Activated CD4-positive, alpha-beta T cell treated with anti-CD3 and anti-CD28 coated beads, Interleukin-2, amount 10 ng/mL, durations not matched to agents 24 days and 14 days (primary cell): ENCODE results near the gene ARHGEF16. TPM values are rescaled to one million over a fixed set of nuclear protein-coding genes. Genes with fewer than 3 reads are reported as not detected.

Source experiments
- DNase-seq: peaks from one replicate; pipeline ENCODE4 v3.0.0; 2022
- H3K27ac Mint-ChIP-seq: one replicate; pipeline ENCODE4 v1.8.0; 2022; ENCODE audit warnings: mild to moderate bottlenecking, mixed read lengths
- H3K27me3 Mint-ChIP-seq: one replicate; pipeline ENCODE4 v1.8.0; 2022; ENCODE audit warnings: mixed read lengths
- H3K36me3 Mint-ChIP-seq: one replicate; pipeline ENCODE4 v1.8.0; 2022; ENCODE audit warnings: low read depth, mild to moderate bottlenecking, mixed read lengths
- H3K4me1 Mint-ChIP-seq: one replicate; pipeline ENCODE4 v1.8.0; 2021; ENCODE audit warnings: mixed read lengths
- H3K4me3 Mint-ChIP-seq: one replicate; pipeline ENCODE4 v1.8.0; 2022; ENCODE audit warnings: mild to moderate bottlenecking, moderate library complexity, mixed read lengths
- H3K9me3 Mint-ChIP-seq: one replicate; pipeline ENCODE4 v1.8.0; 2021; ENCODE audit warnings: mixed read lengths
- intact Hi-C: fragments of 100-400 bp; cut with micrococcal nuclease; formaldehyde crosslinking; loops from one replicate; pipeline ENCODE4 v1.15.1; 2023
- total RNA-seq: library from RNA; stranded (reverse); gene quantifications from 2 replicates; pipeline ENCODE4 v1.2.3, GENCODE V29; 2022

Gene ARHGEF16
- total RNA-seq, result not detected in 2 replicates

GRCh38 chr1:3453891-3454810, at the start of gene ARHGEF16:
Gene ARHGEF16, plus strand, starts transcription at chr1:3454665. Its CDS starts 8,420 bp downstream, at chr1:3463085.
- DNase-seq, result peak; percentile 68
- no peak within 1 kb of the TSS for H3K27ac Mint-ChIP-seq
- no peaks in the 10 kb centered on the region for H3K4me1 Mint-ChIP-seq
- no peaks in the 10 kb centered on the region for H3K9me3 Mint-ChIP-seq
- H3K36me3 Mint-ChIP-seq, result no peaks in the 10 kb centered on the region
- H3K4me3 Mint-ChIP-seq, result peak within 1 kb of the TSS; percentile 30
- peaks cover 15% of the 10 kb centered on the region for H3K27me3 Mint-ChIP-seq
- intact Hi-C loops, result loop anchor here (1.0 to 5.0 kb wide), 2 partner anchors 30 to 168 kb away; no protein-coding TSS in a partner anchor

- Mint-ChIP-seq H3K27me3 (no peaks in the 10 kb centered on the region), H3K27ac (no peak overlapping the region), H3K4me3 (no peak overlapping the region), H3K9me3 (no peaks in the 10 kb centered on the region), H3K4me1 (no peaks in the 10 kb centered on the region), H3K36me3 (no peaks in the 10 kb centered on the region)
- intact Hi-C loops, result no loop called here
- DNase-seq, result no peak
Observed at GRCh38 chr1:3404801-3405200, 49.7 kb upstream of the ARHGEF16 start.

- no peak for DNase-seq
- intact Hi-C loops, result no loop called here
- Mint-ChIP-seq H3K4me1 (no peaks in the 10 kb centered on the region), H3K27ac (no peak overlapping the region), H3K9me3 (no peaks in the 10 kb centered on the region), H3K4me3 (no peak overlapping the region), H3K36me3 (no peaks in the 10 kb centered on the region), H3K27me3 (no peaks in the 10 kb centered on the region)
Observed at GRCh38 chr1:3405491-3405890, 49.0 kb upstream of the ARHGEF16 start.

DNA sequence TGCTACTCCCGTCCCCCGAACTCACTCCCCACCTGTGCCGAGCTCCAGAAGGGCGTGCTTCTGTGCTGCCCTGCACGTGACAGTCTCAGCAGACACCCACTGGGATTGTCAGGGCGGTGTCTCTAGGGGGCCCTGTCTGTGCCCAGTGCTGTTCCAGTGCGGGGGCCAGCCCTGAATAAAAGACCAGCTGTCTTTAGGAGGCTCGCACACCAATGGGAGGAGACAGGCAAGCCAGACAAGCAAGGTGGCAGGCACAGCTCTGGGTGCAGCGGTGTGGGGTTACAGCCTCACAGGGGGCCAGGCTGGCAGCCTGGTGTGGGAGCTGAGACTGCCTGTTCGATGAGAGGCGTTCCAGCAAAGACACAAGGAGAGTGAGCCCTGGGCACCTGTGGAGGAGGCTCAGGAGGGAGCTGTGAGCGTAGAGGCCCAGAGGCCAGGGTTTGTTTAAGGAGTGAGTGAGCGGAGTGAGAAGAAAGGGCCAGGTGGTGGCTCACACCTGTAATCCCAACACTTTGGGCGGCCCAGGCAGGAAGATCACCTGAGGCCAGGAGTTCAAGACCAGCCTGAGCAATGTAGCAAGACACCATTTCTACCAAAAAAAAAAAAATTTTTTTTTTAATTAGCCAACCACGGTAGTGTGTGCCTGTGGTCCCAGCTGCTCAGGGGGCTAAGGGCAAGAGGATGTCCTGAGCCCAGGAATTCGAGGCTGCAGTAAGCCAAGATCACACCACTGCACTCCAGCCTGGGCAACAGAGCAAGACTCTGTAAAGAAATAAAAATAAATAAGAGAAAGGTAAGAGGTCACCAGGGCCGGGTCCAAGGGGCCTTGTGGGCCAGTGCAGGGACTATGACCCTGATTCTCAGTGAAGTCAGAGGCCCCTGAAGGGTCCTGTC, 48.2 kb upstream of the ARHGEF16 start:
- H3K27ac Mint-ChIP-seq, result no peak overlapping the region
- intact Hi-C loops, result no loop called here
- H3K27me3 Mint-ChIP-seq, result no peaks in the 10 kb centered on the region
- no peaks in the 10 kb centered on the region for H3K9me3 Mint-ChIP-seq
- H3K4me3 Mint-ChIP-seq, result no peak overlapping the region
- H3K36me3 Mint-ChIP-seq, result no peaks in the 10 kb centered on the region
- DNase-seq, result no peak
- no peaks in the 10 kb centered on the region for H3K4me1 Mint-ChIP-seq

- no peaks in the 10 kb centered on the region for H3K27me3 Mint-ChIP-seq
- intact Hi-C loops, result no loop called here
- no peak for DNase-seq
- H3K4me3 Mint-ChIP-seq, result no peak overlapping the region
- H3K27ac Mint-ChIP-seq, result no peak overlapping the region
- H3K4me1 Mint-ChIP-seq, result no peaks in the 10 kb centered on the region
- H3K9me3 Mint-ChIP-seq, result no peaks in the 10 kb centered on the region
- no peaks in the 10 kb centered on the region for H3K36me3 Mint-ChIP-seq
Observed at GRCh38 chr1:3407021-3407420, 47.4 kb upstream of the ARHGEF16 start.

DNA sequence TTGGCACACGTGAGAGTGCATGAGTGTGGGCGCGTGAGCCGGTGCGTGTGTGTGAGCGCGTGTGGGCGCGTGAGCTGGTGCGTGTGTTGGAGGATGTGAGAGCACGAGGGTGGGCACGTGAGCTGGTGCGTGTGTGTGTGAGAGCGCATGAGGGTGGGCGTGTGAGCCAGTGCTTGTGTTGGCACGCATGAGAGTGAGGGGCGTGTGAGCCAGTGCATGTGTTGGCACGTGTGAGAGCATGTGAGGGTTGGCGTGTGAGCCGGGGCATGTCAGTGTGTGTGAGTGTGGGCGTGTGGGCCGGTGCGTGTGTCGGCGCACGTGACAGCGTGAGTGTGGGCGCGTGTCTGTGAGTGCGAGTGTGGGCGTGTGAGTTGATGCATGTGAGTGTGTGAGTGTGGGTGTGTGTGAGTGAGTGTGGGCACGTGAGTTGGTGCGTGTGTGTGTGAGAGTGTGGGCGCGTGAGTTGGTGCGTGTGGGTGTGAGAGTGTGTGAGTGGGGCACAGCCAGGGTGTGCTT, 45.7 kb upstream of the ARHGEF16 start:
- Mint-ChIP-seq H3K36me3 (no peaks in the 10 kb centered on the region), H3K27me3 (no peaks in the 10 kb centered on the region), H3K4me1 (no peaks in the 10 kb centered on the region), H3K9me3 (no peaks in the 10 kb centered on the region), H3K27ac (no peak overlapping the region), H3K4me3 (no peak overlapping the region)
- intact Hi-C loops, result no loop called here
- DNase-seq, result no peak

DNA sequence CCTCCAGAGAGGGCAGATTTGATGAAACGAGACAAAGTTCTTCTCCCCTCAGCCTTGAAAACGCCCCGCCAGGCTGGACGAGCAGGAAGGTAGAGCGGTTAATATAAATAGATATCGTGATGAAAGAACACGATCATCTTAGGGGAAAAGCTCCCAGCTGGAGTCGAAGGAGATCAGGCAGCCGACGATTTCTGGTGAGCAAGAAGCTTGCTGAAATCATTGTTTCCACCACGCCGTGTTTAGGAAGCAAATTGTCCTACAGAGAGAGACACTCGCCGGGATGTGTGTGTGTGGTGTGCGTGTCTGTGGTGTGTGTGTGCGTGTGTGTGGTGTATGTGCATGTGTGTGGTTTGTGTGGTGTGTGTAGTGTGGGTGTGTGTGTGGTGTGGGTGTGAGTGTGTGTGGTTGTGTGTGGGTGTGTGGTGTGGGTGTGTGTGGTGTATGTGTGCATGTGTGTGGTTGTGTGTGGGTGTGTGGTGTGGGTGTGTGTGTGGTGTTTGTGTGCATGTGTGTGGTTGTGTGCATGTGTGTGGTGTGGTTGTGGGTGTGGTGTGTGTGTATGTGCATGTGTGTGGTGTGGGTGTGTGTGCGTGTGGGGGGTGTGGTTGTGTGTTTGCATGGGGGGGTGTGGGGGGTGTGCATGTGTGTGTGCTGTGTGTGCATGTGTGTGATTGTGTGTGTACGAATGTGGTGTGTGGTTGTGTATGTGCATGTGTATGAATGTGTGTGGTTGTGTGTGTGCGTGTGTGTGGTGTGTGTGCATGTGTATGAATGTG, 44.9 kb upstream of the ARHGEF16 start:
- Mint-ChIP-seq H3K9me3 (no peaks in the 10 kb centered on the region), H3K4me3 (no peak overlapping the region), H3K4me1 (no peaks in the 10 kb centered on the region), H3K27ac (no peak overlapping the region), H3K36me3 (no peaks in the 10 kb centered on the region), H3K27me3 (no peaks in the 10 kb centered on the region)
- intact Hi-C loops, result no loop called here
- DNase-seq, result no peak

DNA sequence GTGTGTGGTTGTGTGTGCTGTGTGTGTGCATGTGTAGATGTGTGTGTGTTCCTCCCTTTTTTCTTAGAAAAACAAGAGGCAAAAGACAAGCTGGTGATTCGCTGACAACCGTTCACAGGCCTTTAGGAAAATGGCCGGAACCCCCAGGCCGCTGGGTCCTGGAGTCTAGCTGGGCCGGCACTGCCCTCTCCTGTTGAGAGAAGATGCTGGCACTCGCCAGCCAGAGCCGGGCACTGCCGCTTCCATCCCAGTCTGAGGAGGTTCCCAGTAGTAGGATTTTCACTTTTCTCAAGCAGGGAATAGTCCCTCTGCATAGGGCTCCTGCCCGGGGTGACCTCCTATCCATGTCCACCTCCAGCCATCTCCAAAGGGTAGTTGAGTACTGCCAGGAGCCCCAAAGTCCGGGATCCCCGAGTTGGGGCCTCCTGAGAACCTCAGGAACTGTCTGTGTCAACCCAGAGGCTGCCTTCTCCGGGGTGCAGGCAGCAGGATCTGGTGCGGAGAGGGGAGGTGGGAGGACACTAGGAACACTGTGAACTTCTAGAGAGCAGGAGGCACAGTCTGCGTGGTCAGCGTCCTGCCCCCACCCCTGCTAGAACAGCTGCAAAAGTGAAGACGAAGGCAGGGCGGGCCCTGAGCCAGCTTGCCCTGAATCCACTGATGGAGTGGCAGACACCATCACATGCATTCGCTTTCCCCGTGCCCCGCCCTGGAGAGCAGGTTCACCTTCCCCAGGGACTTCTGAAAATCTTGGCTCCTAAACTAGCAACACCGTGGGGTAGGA, 44.1 kb upstream of the ARHGEF16 start:
- H3K9me3 Mint-ChIP-seq, result no peaks in the 10 kb centered on the region
- no peak overlapping the region for H3K4me3 Mint-ChIP-seq
- H3K4me1 Mint-ChIP-seq, result no peaks in the 10 kb centered on the region
- no peak for DNase-seq
- no peaks in the 10 kb centered on the region for H3K36me3 Mint-ChIP-seq
- H3K27me3 Mint-ChIP-seq, result no peaks in the 10 kb centered on the region
- intact Hi-C loops, result no loop called here
- H3K27ac Mint-ChIP-seq, result no peak overlapping the region

DNA sequence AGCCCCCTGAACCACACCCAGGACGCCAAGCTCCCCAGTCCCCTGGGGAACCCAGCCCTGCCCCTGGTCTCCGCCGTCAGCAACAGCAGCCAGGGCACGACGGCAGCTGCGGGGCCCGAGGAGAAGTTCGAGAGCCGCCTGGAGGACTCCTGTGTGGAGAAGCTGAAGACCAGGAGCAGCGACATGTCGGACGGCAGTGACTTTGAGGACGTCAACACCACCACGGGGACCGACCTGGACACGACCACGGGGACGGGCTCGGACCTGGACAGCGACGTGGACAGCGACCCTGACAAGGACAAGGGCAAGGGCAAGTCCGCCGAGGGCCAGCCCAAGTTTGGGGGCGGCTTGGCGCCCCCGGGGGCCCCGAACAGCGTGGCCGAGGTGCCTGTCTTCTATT, 42.7 kb upstream of the ARHGEF16 start:
- H3K27me3 Mint-ChIP-seq, result no peaks in the 10 kb centered on the region
- no peaks in the 10 kb centered on the region for H3K36me3 Mint-ChIP-seq
- intact Hi-C loops, result no loop called here
- no peak overlapping the region for H3K27ac Mint-ChIP-seq
- H3K4me3 Mint-ChIP-seq, result no peak overlapping the region
- no peak for DNase-seq
- H3K9me3 Mint-ChIP-seq, result no peaks in the 10 kb centered on the region
- H3K4me1 Mint-ChIP-seq, result no peaks in the 10 kb centered on the region

DNA sequence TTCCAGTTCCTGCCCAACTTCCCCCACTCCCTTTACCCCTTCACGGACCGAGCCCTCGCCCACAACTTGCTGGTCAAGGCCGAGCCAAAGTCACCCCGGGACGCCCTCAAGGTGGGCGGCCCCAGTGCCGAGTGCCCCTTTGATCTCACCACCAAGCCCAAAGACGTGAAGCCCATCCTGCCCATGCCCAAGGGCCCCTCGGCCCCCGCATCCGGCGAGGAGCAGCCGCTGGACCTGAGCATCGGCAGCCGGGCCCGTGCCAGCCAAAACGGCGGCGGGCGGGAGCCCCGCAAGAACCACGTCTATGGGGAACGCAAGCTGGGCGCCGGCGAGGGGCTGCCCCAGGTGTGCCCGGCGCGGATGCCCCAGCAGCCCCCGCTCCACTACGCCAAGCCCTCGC, 42.1 kb upstream of the ARHGEF16 start:
- intact Hi-C loops, result no loop called here
- Mint-ChIP-seq H3K27me3 (no peaks in the 10 kb centered on the region), H3K36me3 (no peaks in the 10 kb centered on the region), H3K4me3 (no peak overlapping the region), H3K4me1 (no peaks in the 10 kb centered on the region), H3K9me3 (no peaks in the 10 kb centered on the region), H3K27ac (no peak overlapping the region)
- DNase-seq, result no peak

DNA sequence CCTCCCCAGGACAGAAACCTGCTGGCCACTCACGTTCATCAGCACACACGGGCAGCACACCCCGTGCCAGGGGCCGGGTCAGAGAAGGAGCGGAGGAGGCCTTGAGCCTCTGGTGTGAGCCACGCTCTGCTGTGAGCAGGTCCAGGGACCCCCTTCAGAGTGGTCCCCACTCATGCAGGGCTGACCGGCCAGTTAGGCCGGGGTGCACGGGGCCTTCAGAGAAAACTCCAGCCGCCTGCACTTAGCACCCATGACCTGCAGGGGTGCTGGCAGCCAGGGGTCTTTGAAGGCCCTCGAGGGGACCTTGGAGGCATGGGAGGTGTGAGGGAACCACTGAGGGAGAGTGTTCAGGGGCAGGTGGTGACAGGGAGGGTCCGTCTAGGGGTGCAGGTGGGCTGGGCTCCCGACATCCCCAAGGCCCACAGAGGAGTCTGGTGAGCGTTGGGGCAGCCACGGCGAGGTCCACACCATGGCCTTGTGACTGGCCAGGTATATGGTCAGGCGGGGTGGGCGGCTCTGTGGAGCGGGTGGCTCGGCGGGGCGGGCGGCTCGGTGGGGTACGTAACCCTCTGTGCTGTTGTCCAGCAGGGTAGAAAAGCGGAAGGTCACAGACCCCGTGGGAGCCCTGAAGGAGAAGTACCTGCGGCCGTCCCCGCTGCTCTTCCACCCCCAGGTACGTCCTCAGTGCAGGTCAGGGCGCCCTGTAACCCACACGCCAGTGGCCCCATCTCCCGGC, 40.3 kb upstream of the ARHGEF16 start:
- no peak for DNase-seq
- H3K27me3 Mint-ChIP-seq, result no peaks in the 10 kb centered on the region
- H3K4me3 Mint-ChIP-seq, result no peak overlapping the region

GRCh38 chr1:3415260-3416090, 39.0 kb upstream of the ARHGEF16 start:
- intact Hi-C loops, result no loop called here
- DNase-seq, result no peak
- H3K27me3 Mint-ChIP-seq, result no peaks in the 10 kb centered on the region
- H3K36me3 Mint-ChIP-seq, result no peaks in the 10 kb centered on the region
- H3K9me3 Mint-ChIP-seq, result no peaks in the 10 kb centered on the region
- no peaks in the 10 kb centered on the region for H3K4me1 Mint-ChIP-seq
- no peak overlapping the region for H3K27ac Mint-ChIP-seq
- H3K4me3 Mint-ChIP-seq, result no peak overlapping the region

More for the DNA sequence above, 40.3 kb upstream of the ARHGEF16 start:
- H3K27ac Mint-ChIP-seq, result no peak overlapping the region
- no peaks in the 10 kb centered on the region for H3K9me3 Mint-ChIP-seq
- intact Hi-C loops, result no loop called here
- no peaks in the 10 kb centered on the region for H3K4me1 Mint-ChIP-seq
- H3K36me3 Mint-ChIP-seq, result no peaks in the 10 kb centered on the region
